HG02763 (cell line): ENCODE data around the gene TTC27.
"Not testable (repeated sequence)": the region's sequence is repeated elsewhere in the genome, so short reads cannot be mapped to it uniquely, and the experiment has no call there.

Experiments used
- ATAC-seq: cut with Tn5 transposase; IDR thresholded peaks from one replicate; pipeline ENCODE4 v1.9.1; 2021; ENCODE audit warnings: mild to moderate bottlenecking, moderate library complexity; ENCODE audit not compliant: unreplicated experiment

TTC27 gene

GRCh38 chr2:32844253-32844652, 216.4 kb downstream of the TTC27 start:
- no peak for ATAC-seq

- ATAC-seq = not testable (repeated sequence)
Measured at GRCh38 chr2:32846274-32846673, 218.4 kb downstream of the TTC27 start.

GRCh38 chr2:32847734-32848133, 219.9 kb downstream of the TTC27 start:
- no peak for ATAC-seq

GRCh38 chr2:32849456-32850194, 221.8 kb downstream of the TTC27 start:
- ATAC-seq = no peak

- ATAC-seq = no peak
Measured at GRCh38 chr2:32851777-32852439, 224.1 kb downstream of the TTC27 start.

GRCh38 chr2:32852856-32853255, 225.0 kb downstream of the TTC27 start:
- no peak for ATAC-seq

- ATAC-seq = no peak
Measured at GRCh38 chr2:32856891-32857290, 229.0 kb downstream of the TTC27 start.

GRCh38 chr2:32858713-32859112, 230.9 kb downstream of the TTC27 start:
- ATAC-seq = no peak

- no peak for ATAC-seq
Measured at GRCh38 chr2:32860385-32860784, 232.5 kb downstream of the TTC27 start.

- ATAC-seq = no peak
Measured at GRCh38 chr2:32862269-32863055, 234.6 kb downstream of the TTC27 start.

GRCh38 chr2:32863326-32863725, 235.5 kb downstream of the TTC27 start:
- no peak for ATAC-seq

- no peak for ATAC-seq
Measured at GRCh38 chr2:32863803-32864202, 236.0 kb downstream of the TTC27 start.

GRCh38 chr2:32864334-32865111, 236.7 kb downstream of the TTC27 start:
- ATAC-seq = no peak

GRCh38 chr2:32865399-32866068, 237.7 kb downstream of the TTC27 start:
- ATAC-seq = no peak

GRCh38 chr2:32866462-32866861, 238.6 kb downstream of the TTC27 start:
- ATAC-seq = not testable (repeated sequence)
